Measurements from ENCODE around the gene SLFN14. TPM values are rescaled to one million over a fixed set of nuclear protein-coding genes. Genes with fewer than 3 reads are reported as not detected.
"Not testable (repeated sequence)": the region's sequence is repeated elsewhere in the genome, so short reads cannot be mapped to it uniquely, and the experiment has no call there.

The SLFN14 gene
- total and polyA plus RNA-seq, 3 donors from 2014 or later, result 0.30 to 0.55 (median 0.37) TPM

GRCh38 chr17:35566968-35567367 lies 6.3 kb upstream of the SLFN14 start:
- H3K36me3 ChIP-seq (ENCODE audit: low read depth, missing control alignments), result no peaks in the 10 kb centered on the region
- no peak for DNase-seq
- peak overlapping the region; percentile 73 to 86 for H3K4me3 ChIP-seq
- intact Hi-C loops (cut with DNase I; ENCODE audit: low total_unique reads), result no loop called here
- H3K4me1 ChIP-seq, result peaks cover 10% of the 10 kb centered on the region
- H3K27me3 ChIP-seq, result no peaks in the 10 kb centered on the region
- no peaks in the 10 kb centered on the region for H3K9me3 ChIP-seq
- TF ChIP-seq CTCF (IDR thresholded peaks at IDR 0.05) (no peak), POLR2A (IDR thresholded peaks at IDR 0.05) (no peak)
- no peak overlapping the region for H3K27ac ChIP-seq
- WGBS, 2 donors, result 51 to 52% methylated on average over 11 of the region's 11 CpGs

DNA sequence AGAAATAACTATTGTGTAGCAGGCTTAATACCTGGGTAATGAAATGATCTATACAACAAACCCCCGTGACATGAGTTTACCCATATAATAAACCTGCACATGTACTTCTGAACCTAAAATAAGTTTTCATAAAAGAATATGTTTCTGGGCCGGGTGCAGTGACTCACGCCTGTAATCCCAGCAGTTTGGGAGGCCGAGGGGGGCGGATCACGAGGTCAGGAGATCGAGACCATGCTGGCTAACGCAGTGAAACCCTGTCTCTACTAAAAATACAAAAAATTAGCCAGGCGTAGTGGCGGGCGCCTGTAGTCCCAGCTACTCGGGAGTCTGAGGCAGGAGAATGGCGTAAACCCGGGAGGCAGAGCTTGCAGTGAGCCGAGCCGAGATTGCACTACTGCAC lies 2.6 kb upstream of the SLFN14 start:
- H3K27ac ChIP-seq; H3K4me3 ChIP-seq; H3K9me3 ChIP-seq; H3K4me1 ChIP-seq; H3K36me3 ChIP-seq (ENCODE audit: low read depth, missing control alignments); H3K27me3 ChIP-seq; DNase-seq; intact Hi-C loops (cut with DNase I; ENCODE audit: low total_unique reads): not testable (repeated sequence)
- WGBS, 2 donors, result 83 to 84% methylated on average over 16 of the region's 16 CpGs

DNA sequence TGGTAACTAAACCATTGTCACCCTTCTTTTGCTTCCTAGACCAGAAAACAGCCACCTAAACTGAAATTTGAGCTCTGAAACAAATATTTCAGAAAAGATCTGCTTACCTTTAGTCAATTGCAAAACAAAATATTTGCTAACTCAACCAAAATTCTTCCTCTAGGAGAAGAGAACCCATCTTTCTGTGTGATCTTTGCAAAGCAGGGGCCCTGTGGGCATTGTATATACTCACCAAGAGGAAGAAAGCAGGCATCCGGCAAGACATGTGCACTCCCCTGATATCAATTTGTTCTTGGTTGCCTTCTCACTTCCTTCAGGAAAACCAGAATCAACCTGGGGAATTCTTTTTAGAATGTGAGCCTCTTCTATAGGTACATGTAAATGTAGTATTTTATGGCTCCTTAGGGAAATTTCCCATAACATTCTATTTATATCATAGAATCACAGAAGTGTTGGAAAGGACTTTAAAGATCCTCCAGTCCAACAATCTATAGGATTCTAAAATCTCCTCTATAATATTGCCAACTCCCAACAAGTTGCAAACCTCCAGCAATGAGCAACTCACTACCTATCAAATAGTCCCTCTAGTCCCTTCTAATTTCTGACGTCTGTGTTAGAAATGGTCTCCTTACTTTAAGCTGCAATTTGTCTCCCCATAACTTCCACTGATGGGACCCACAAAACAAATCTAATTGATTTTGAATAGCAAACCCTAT lies 966 bp downstream of the SLFN14 start:
- Histone ChIP-seq H3K36me3 (ENCODE audit: low read depth, missing control alignments) (no peaks in the 10 kb centered on the region), H3K9me3 (no peaks in the 10 kb centered on the region), H3K27ac (no peak overlapping the region), H3K27me3 (no peaks in the 10 kb centered on the region), H3K4me3 (no peak overlapping the region), H3K4me1 (no peaks in the 10 kb centered on the region)
- DNase-seq, result no peak
- intact Hi-C loops (cut with DNase I; ENCODE audit: low total_unique reads), result no loop called here
- TF ChIP-seq CTCF (IDR thresholded peaks at IDR 0.05), result no peak
- TF ChIP-seq POLR2A (IDR thresholded peaks at IDR 0.05), result no peak
- WGBS, 2 donors, result 72 to 78% methylated on average over 2 of the region's 2 CpGs

DNA sequence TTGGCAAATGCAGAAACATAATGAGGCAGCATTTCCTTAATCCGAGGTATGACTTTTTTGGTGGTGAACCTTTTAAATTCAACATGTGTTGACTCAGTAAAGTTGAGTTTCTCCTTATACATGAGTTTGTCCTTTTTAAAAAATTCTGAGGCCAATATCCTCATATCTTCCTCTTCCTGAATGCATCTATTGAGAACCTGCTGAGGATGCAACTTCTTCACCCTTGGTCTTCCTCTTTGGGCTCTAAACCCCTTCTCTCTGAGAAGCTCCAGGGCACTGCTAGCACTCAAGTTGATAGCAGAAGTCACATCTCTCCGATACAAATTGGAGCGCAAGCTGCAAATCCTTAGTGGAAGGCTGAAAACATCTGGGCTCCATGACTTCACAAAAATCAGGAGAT lies 3.3 kb downstream of the SLFN14 start:
- no peak for DNase-seq
- 91% methylated on average over 3 of the region's 3 CpGs for WGBS, 2 donors
- Histone ChIP-seq H3K27ac (no peak overlapping the region), H3K4me1 (no peaks in the 10 kb centered on the region), H3K4me3 (no peak overlapping the region), H3K27me3 (no peaks in the 10 kb centered on the region), H3K9me3 (no peaks in the 10 kb centered on the region), H3K36me3 (ENCODE audit: low read depth, missing control alignments) (no peaks in the 10 kb centered on the region)
- TF ChIP-seq CTCF (IDR thresholded peaks at IDR 0.05) (no peak), POLR2A (IDR thresholded peaks at IDR 0.05) (no peak)
- intact Hi-C loops (cut with DNase I; ENCODE audit: low total_unique reads), result no loop called here

GRCh38 chr17:35555691-35556090 lies 4.9 kb downstream of the SLFN14 start:
- Histone ChIP-seq H3K27ac (no peak overlapping the region), H3K9me3 (no peaks in the 10 kb centered on the region), H3K4me3 (no peak overlapping the region), H3K36me3 (ENCODE audit: low read depth, missing control alignments) (no peaks in the 10 kb centered on the region), H3K4me1 (no peaks in the 10 kb centered on the region), H3K27me3 (no peaks in the 10 kb centered on the region)
- WGBS, 2 donors, result 73 to 82% methylated on average over 5 of the region's 5 CpGs
- TF ChIP-seq POLR2A (IDR thresholded peaks at IDR 0.05) (no peak), CTCF (IDR thresholded peaks at IDR 0.05) (no peak)
- intact Hi-C loops (cut with DNase I; ENCODE audit: low total_unique reads), result no loop called here
- DNase-seq, result no peak
